Body of pancreas (tissue), 4 donors: ENCODE results near the gene ERAS.

Experiments used
- POLR2A ChIP-seq, 3 donors: fragments of 450-650 bp; IDR thresholded peaks; one replicate each; pipeline ENCODE4 v1.6.1; 2016; ENCODE audit warnings: antibody characterized with exemption in 3 of 3, mild to moderate bottlenecking in 2 of 3
- TF ChIP-seq, protein P1 (sequence below), 7 experiments: fragments of 450-650 bp in 4 of 7; fragments of 200-600 bp in 3 of 7; sonication (generic) in 3 of 7; IDR thresholded peaks; one replicate each; pipeline ENCODE4 v1.5.1; 2016 to 2019; ENCODE audit warnings: antibody characterized with exemption in 7 of 7

DNA sequence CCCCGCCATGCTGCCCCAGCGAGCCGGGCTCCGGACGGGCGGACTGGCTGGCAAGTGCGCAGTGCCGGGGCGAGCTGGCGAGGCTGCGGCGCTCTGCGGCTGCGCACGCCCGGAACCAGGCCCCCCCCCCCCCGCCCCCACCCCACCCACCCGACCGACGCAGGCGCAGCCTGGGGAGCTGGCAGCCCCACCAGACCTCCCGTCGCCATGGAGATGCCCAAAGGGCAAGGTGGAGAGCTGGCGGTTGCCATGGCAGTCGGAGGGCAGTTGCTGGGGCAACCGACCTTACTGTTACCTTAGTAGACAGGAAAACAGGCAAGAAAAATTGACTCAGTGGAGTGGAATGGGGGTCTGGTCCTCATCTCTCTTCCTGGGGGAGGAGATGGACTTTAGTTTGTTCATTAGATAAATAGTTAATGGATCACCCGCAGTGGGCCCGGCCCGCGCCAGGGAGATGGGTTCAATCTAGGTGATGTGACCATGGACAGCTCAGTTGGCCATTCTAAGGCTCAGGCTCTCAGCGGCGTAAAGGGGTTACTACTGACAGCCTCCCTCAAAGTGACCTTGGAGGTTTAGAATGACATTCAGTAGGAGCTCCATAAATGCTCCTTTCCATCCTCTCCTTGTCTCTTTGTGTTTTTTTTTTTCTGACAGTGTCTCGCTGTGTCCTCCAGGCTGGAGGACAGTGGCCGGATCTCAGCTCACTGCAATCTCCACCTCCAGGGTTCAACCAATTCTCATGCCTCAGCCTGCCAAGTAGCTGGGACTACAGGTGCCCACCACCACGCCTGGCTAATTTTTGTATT lies 9.4 kb downstream of the ERAS start, which contains the start of gene PCSK1N:
- TF ChIP-seq, protein P1, sequence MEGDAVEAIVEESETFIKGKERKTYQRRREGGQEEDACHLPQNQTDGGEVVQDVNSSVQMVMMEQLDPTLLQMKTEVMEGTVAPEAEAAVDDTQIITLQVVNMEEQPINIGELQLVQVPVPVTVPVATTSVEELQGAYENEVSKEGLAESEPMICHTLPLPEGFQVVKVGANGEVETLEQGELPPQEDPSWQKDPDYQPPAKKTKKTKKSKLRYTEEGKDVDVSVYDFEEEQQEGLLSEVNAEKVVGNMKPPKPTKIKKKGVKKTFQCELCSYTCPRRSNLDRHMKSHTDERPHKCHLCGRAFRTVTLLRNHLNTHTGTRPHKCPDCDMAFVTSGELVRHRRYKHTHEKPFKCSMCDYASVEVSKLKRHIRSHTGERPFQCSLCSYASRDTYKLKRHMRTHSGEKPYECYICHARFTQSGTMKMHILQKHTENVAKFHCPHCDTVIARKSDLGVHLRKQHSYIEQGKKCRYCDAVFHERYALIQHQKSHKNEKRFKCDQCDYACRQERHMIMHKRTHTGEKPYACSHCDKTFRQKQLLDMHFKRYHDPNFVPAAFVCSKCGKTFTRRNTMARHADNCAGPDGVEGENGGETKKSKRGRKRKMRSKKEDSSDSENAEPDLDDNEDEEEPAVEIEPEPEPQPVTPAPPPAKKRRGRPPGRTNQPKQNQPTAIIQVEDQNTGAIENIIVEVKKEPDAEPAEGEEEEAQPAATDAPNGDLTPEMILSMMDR (IDR thresholded peaks at IDR 0.05) = no peak
- no peak for TF ChIP-seq POLR2A (IDR thresholded peaks at IDR 0.05)
